Upper lobe of left lung (tissue), 4 donors: Measurements from ENCODE around the gene FAM110A.

ENCODE experiments used
- CTCF ChIP-seq, 6 experiments: fragments of 450-650 bp in 4 of 6; fragments of 200-600 bp in 2 of 6; sonication (generic) in 2 of 6; IDR thresholded peaks; one replicate each; pipeline ENCODE4 v1.5.1; 2016 to 2019; ENCODE audit warnings: antibody characterized with exemption in 6 of 6
- POLR2A ChIP-seq, 4 donors: fragments of 450-650 bp; IDR thresholded peaks; one replicate each; pipeline ENCODE4 v1.5.1; 2016 to 2017; ENCODE audit warnings: antibody characterized with exemption in 4 of 4, mild to moderate bottlenecking in 2 of 4
- POLR2AphosphoS5 ChIP-seq, 2 donors: sonication (generic); formaldehyde crosslinking; IDR thresholded peaks; one replicate each; pipeline ENCODE4 v1.5.1; 2017; ENCODE audit warnings: antibody characterized with exemption in 2 of 2

GRCh38 chr20:890666-891057 is 57.1 kb downstream of the FAM110A start:
- TF ChIP-seq POLR2A (IDR thresholded peaks at IDR 0.05) = no peak
- TF ChIP-seq CTCF (IDR thresholded peaks at IDR 0.05) = no peak
- no peak for TF ChIP-seq POLR2AphosphoS5 (IDR thresholded peaks at IDR 0.05)
